HG02759 (cell line): ENCODE results near the gene CYP46A1.

Experiments used
- ATAC-seq: cut with Tn5 transposase; IDR thresholded peaks from one replicate; pipeline ENCODE4 v1.9.1; 2021; ENCODE audit warnings: mild to moderate bottlenecking, moderate library complexity; ENCODE audit not compliant: unreplicated experiment

CYP46A1 gene

GRCh38 chr14:99707420-99707819 lies 23.3 kb downstream of the CYP46A1 start:
- ATAC-seq: no peak

DNA sequence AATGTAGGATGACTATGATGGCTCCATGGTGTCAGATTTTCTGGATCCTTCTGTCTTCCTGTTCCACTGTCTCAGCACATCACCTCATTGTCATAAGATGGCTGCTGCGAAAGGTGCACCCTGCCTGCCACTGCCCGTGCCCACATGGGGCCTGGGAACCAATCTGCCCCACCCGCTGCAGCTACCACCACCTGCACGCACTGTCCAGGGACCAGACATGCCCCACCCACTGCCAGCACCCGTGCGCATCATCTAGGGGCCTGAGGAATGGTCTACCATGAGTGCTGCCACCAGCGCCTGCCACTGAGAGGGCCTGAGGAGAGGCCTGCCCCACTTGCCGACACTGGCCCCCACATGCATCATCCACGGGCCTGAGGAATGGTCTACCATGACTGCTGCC lies 23.8 kb downstream of the CYP46A1 start:
- ATAC-seq: no peak

DNA sequence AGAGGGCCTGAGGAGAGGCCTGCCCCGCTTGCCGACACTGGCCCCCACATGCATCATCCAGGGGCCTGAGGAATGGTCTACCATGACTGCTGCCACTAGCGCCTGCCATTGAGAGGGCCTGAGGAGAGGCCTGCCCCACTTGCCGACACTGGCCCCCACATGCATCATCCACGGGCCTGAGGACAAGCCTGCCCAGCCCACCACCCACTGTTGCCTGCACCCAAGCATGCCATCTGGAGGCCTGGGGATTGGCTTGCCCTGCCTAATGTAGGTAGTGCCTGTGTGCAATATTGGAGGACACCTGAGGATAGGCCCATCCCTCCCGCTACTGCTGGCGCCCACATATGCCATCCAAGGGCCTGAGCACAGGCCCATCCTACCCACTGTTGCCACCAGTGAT lies 24.4 kb downstream of the CYP46A1 start:
- no peak for ATAC-seq

DNA sequence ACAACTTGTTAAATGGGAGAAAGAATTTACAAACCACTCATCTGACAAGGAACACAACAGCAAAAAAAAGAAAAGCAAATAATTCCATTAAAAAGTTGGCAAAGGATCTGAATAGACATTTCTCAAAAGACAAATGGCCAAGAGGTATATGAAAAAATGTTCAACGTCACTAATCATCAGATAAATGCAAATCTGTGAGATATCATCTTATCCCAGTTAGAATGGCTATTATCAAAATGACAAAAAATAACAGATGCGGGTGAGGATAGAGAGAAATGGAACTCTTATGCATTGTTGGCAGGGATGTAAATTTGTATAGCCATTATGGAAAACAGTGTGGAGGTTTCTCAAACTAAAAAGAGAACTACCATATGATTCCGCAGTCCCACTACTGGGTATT lies 29.9 kb downstream of the CYP46A1 start:
- ATAC-seq: no peak

- ATAC-seq: no peak
Observed at GRCh38 chr14:99715266-99716000, 31.3 kb downstream of the CYP46A1 start.

GRCh38 chr14:99716091-99716849 lies 32.2 kb downstream of the CYP46A1 start:
- no peak for ATAC-seq

- no peak for ATAC-seq
Observed at GRCh38 chr14:99716850-99717681, 33.0 kb downstream of the CYP46A1 start.

- ATAC-seq: no peak
Observed at GRCh38 chr14:99717682-99718013, 33.5 kb downstream of the CYP46A1 start.

DNA sequence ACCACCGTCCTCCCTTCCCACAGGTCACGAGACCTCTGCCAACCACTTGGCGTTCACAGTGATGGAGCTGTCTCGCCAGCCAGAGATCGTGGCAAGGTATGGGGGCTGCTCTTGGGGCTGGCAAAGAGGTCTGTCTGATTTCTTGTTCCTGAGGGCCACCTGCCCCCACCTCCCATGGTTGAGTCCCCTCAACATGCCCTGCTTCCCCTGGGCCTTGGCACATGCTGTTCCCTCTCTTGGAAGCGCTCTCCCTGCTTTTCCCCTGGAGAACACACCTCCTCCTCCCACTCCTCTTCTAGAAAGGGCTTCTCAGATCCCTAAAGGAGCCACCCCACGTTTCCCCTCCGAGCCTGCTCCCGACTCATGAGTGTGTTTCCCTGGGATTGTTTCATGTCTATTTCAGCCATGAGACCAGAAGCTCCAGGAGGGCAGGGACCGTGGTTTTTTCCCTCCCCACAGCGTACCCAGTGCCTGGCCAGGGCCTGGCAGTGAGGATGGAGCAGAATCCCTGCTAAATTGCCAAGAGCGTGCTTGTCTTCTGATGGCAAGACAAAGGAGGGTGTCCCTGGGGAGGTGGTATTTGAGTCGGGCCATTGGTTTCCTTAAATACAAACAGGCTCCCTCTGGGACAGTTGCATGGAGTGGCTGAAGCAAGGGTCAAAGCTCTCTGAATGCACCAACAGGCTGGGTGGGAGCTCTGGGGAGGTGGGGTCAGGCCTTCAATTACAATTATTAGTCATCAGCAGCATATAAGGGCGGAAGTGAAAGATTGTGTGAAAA lies 34.1 kb downstream of the CYP46A1 start:
- ATAC-seq: peak; percentile 86

- peak; percentile 52 for ATAC-seq
Observed at GRCh38 chr14:99718811-99719192, 34.7 kb downstream of the CYP46A1 start.

GRCh38 chr14:99720941-99721791 lies 37.1 kb downstream of the CYP46A1 start:
- no peak for ATAC-seq

DNA sequence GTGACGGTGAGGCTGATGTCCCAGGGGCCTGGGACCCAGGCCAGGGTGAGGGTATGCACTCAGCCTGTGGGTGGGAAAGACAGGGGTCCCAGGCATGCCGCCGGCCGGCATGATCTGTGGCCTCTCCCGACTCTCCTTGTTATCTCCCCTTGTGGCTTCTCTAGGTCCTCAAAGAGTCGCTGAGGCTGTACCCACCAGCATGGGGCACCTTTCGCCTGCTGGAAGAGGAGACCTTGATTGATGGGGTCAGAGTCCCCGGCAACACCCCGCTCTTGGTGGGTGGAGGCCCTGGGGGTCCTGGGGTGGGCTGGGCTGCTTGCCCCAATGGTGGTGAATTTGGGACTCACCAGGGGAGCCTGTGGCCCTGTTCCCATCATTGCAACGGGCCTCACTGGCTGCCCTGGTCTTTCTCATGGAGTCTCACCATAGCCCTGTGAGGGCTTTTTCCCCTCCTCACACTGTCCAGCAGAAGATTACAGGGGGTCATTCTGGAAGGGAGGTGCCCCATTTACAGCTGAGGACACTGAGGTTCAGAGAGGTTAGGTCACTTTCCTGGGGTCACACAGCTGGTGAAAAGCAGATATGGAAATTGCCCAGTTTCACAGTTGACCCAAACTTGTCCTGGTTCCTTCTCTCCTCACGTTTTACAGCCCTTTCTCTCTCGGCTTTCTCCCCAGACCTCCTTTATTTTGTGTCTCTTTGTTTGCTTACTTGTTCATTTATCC lies 37.9 kb downstream of the CYP46A1 start:
- ATAC-seq: no peak

DNA sequence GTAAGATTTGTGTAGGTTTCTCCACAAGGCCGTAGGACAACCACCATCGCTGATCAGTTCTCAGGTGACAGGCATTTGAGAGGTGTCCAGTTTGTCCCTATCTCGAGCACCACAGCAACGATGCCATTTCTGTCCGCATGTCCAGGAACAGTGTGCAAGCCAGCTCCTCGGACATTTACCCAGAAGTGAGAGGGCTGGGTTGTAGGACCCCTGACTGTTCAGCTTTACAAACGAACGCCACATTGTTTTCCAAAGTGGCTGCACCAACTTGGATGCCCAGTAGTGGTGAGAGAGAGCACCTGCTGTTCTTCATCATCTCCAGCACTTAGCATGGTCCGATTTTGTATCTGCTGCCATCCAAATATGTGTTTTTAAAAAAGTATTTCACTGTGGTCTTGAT lies 38.6 kb downstream of the CYP46A1 start:
- no peak for ATAC-seq

- ATAC-seq: no peak
Observed at GRCh38 chr14:99724196-99724891, 40.2 kb downstream of the CYP46A1 start.

GRCh38 chr14:99724939-99725773 lies 41.1 kb downstream of the CYP46A1 start:
- ATAC-seq: no peak

DNA sequence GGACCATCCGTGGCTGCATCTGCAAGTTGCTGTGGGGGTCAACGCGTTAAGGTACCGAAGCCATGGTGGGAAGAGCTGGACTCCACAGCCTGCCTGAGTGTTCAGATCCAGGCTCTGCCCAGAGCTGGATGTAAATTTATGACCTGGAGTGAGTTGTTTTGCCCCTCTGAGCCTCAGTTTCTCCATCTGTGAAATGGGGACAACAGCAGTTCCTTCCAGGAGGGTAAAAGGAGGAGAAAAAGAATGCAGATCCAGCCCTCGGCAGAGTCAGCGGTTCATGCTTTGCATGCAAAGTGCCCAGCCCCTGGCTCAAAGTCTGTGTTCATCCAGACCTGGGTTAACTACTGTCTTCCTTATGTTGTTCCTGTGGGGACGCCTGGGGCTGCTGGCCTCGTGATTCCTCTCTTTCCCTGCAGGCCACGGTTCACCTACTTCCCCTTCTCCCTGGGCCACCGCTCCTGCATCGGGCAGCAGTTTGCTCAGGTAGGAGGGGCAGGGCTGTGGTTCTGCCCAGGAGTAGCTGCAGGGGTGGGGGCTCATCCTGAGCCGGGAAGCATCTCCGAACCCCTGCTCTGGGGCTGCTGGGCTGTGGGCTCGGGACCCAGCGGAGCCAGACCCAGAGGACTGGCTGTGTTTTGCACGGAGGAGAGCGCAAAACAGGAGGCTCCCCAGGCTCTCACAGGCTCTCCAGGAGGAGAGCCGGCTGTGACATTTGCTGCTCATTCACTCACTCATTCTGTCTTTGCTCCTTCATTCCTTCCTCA lies 41.9 kb downstream of the CYP46A1 start:
- ATAC-seq: no peak

DNA sequence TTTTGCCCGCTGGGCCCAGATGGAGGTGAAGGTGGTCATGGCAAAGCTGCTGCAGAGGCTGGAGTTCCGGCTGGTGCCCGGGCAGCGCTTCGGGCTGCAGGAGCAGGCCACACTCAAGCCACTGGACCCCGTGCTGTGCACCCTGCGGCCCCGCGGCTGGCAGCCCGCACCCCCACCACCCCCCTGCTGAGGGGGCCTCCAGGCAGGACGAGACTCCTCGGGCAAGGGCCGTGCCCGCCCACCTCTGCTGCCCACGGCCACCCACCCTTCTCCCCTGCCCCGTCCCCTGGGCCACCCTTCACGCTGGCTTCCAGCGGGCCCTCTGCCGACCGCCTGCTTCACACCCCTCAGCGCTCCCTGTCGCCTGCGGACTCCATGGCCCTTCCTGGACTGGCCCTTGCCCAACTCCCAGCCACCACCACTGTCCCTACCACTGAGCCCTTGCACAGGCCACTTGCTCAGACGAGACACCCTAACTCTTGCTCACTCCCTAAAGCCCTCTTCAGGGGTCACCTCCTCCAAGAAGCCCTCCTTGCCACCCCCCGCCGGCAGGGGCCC lies 42.5 kb downstream of the CYP46A1 start:
- no peak for ATAC-seq
